HepG2 (cell line): ENCODE results near the gene CCR5AS.

Experiments used
- ATAC-seq: fragments of 200-7000 bp; cut with Tn5 transposase; 3 replicates; pipeline ENCODE4 v1.9.1; 2020; ENCODE audit warnings: mild to moderate bottlenecking, moderate library complexity
- BruUV-seq: library from RNA; stranded (reverse); fragments of 400-500 nt; replicated peaks from 2 replicates; lab custom pipeline; 2021; lab: Mats Ljungman, UMichigan
- CTCF ChIA-PET: fragments of 300-600 bp; formaldehyde crosslinking; extraction: SDS; loops from one replicate; lab custom pipeline; 2021; ENCODE audit warnings: low total read pairs, inconsistent platforms, low intra/inter-chr PET ratio; lab: Yijun Ruan, JAX
- POLR2A ChIA-PET: fragments of 350-600 bp; sonication (Branson Sonifier 250); formaldehyde crosslinking; loops from one replicate; lab custom pipeline; 2020; ENCODE audit warnings: antibody characterized with exemption, inconsistent platforms; lab: Yijun Ruan, JAX
- DNase-seq: peaks from one replicate; pipeline ENCODE4 v3.0.0-alpha.2; 2015; ENCODE audit warnings: low spot score
- FAIRE-seq: peaks from 3 replicates; lab custom pipeline; 2011; peaks lifted over from hg19 to GRCh38; lab: Jason Lieb, UNC
- H2AFZ ChIP-seq: one replicate; pipeline ENCODE4 v1.6.1; 2011; ENCODE audit warnings: low read length, inconsistent platforms
- H3K27ac ChIP-seq: fragments of 300-600 bp; 3 replicates; pipeline ENCODE4 v1.8.0; 2011; ENCODE audit warnings: mixed run types, mild to moderate bottlenecking, mixed read lengths, low read length, inconsistent platforms; ENCODE audit not compliant: insufficient read depth; ENCODE audit errors: extremely low read length
- H3K27me3 ChIP-seq, 2 experiments: fragments of 200-600 bp in 1 of 2; 2 replicates in 1 of 2; 3 replicates in 1 of 2; pipeline versions ENCODE4 v1.6.0 to v1.8.0; 2011; ENCODE audit warnings: low read length in 2 of 2, mild to moderate bottlenecking in 2 of 2, moderate library complexity in 2 of 2, inconsistent platforms in 1 of 2; ENCODE audit not compliant: insufficient read depth in 2 of 2, control insufficient read depth in 1 of 2
- H3K36me3 ChIP-seq, 2 experiments: fragments of 200-600 bp in 1 of 2; replicated peaks in 1 of 2; 2 replicates in 1 of 2; 3 replicates in 1 of 2; pipeline versions ENCODE4 v1.5.1 to v1.8.0; 2011; ENCODE audit warnings: low read length in 2 of 2, inconsistent platforms in 1 of 2; ENCODE audit not compliant: insufficient read depth in 2 of 2, control insufficient read depth in 1 of 2
- H3K4me1 ChIP-seq: 2 replicates; pipeline ENCODE4 v1.5.1; 2012; ENCODE audit warnings: low read length, inconsistent platforms; ENCODE audit not compliant: insufficient read depth
- H3K4me2 ChIP-seq: 2 replicates; pipeline ENCODE4 v1.6.0; 2011; ENCODE audit warnings: low read depth, low read length, inconsistent platforms
- H3K4me3 ChIP-seq, 3 experiments: fragments of 200-600 bp in 1 of 3; sonication (generic), shearing (Covaris generic) in 1 of 3; replicated peaks in 1 of 3; 2 replicates each; pipeline ENCODE4 v1.5.1; 2011 to 2016; ENCODE audit warnings: low read length in 3 of 3, inconsistent platforms in 2 of 3, low read depth in 2 of 3, mild to moderate bottlenecking in 2 of 3, control low read depth in 1 of 3, mixed read lengths in 1 of 3; ENCODE audit not compliant: insufficient read depth in 1 of 3
- H3K79me2 ChIP-seq: one replicate; pipeline ENCODE4 v1.6.1; 2011; ENCODE audit warnings: low read length, inconsistent platforms; ENCODE audit not compliant: insufficient read depth
- H3K9ac ChIP-seq: 2 replicates; pipeline ENCODE4 v1.6.0; 2011; ENCODE audit warnings: mild to moderate bottlenecking, low read depth, low read length, inconsistent platforms; ENCODE audit not compliant: insufficient read depth
- H3K9me3 ChIP-seq: 2 replicates; pipeline ENCODE4 v1.5.1; 2012; ENCODE audit warnings: mild to moderate bottlenecking, low read length
- H4K20me1 ChIP-seq: 2 replicates; pipeline ENCODE4 v1.6.0; 2011; ENCODE audit warnings: inconsistent platforms, mild to moderate bottlenecking, low read length, moderate library complexity; ENCODE audit not compliant: insufficient read depth
- CEBPG ChIP-seq: IDR thresholded peaks from 2 replicates; pipeline ENCODE4 v1.6.1; 2016
- GLMP ChIP-seq: sonication (generic); formaldehyde crosslinking; IDR thresholded peaks from 2 replicates; pipeline ENCODE4 v1.9.0; 2021; ENCODE audit warnings: missing genetic modification reagents, mild to moderate bottlenecking, borderline replicate concordance
- PAXIP1 ChIP-seq: sonication (generic); formaldehyde crosslinking; conservative IDR thresholded peaks from 2 replicates; pipeline ENCODE4 v1.4.0; 2020; ENCODE audit warnings: mild to moderate bottlenecking, missing genetic modification reagents, moderate library complexity
- U2AF1 ChIP-seq: fragments of 200-400 bp; formaldehyde crosslinking; optimal IDR thresholded peaks from 2 replicates; pipeline ENCODE3; 2017; ENCODE audit warnings: mild to moderate bottlenecking, low read depth, low read length
- ZBTB3 ChIP-seq: sonication (generic); formaldehyde crosslinking; IDR thresholded peaks from 2 replicates; pipeline ENCODE4 v1.4.0; 2020; ENCODE audit warnings: low read depth, mild to moderate bottlenecking, moderate library complexity, missing genetic modification reagents, borderline replicate concordance
- ZNF547 ChIP-seq: sonication (generic); formaldehyde crosslinking; IDR thresholded peaks from 2 replicates; pipeline ENCODE4 v1.5.1; 2020; ENCODE audit warnings: mild to moderate bottlenecking, missing genetic modification reagents
- ZNF558 ChIP-seq: sonication (generic); formaldehyde crosslinking; IDR thresholded peaks from 2 replicates; pipeline ENCODE4 v1.9.0; 2022; ENCODE audit warnings: mild to moderate bottlenecking, missing genetic modification reagents, borderline replicate concordance
- ZNF660 ChIP-seq: sonication (generic); formaldehyde crosslinking; IDR thresholded peaks from 2 replicates; pipeline ENCODE4 v1.5.1; 2020; ENCODE audit warnings: mild to moderate bottlenecking, low read depth, missing genetic modification reagents, borderline replicate concordance
- in situ Hi-C: cut with HindIII; loops from 2 replicates; pipeline ENCODE4 v1.10.0; 2017; ENCODE audit warnings: low pct_unique_long_range_greater_than_20kb; ENCODE audit not compliant: extremely low pct_ligation_motif_present
- intact Hi-C: fragments of 100-400 bp; cut with micrococcal nuclease; formaldehyde crosslinking; loops from one replicate; pipeline ENCODE4 v1.10.0; 2022; ENCODE audit not compliant: unreplicated experiment

CCR5AS gene

GRCh38 chr3:46338840-46339239 lies 68.0 kb downstream of the CCR5AS start (continued):
- TF ChIP-seq GLMP (no peak), U2AF1 (no peak)
- TF ChIP-seq, all 625 proteins: peak for 0

DNA sequence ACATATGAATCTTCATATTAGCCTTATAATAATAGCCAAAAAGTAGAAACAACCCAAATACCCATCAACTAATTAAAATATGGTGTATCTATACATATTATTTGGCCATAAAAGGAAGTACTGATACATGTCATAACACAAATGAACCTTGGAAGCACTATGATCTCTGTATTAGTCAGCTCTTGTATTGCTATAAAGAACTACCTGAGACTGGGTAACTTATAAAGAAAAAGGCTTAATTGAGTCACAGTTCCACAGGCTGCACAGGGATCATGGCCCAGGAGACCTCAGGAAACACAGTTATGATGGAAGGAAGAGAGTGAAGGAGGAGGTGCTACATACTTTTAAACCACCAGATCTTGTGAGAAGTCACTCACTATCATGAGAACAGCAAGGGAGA lies 69.0 kb downstream of the CCR5AS start:
- FAIRE-seq (no peak), DNase-seq (no peak), ATAC-seq (no peak)
- in situ Hi-C loops (no loop called here), intact Hi-C loops (no loop called here)
- no peak overlapping the region for H3K27ac ChIP-seq
- H4K20me1 ChIP-seq: no peaks in the 10 kb centered on the region
- no TSS peak for BruUV-seq
- H3K4me1 ChIP-seq: no peaks in the 10 kb centered on the region
- no peaks in the 10 kb centered on the region for H3K36me3 ChIP-seq
- peaks cover 29% of the 10 kb centered on the region for H3K9me3 ChIP-seq
- H3K9ac ChIP-seq: no peak overlapping the region
- ChIA-PET CTCF (no interaction called here), POLR2A (no interaction called here)
- H3K4me3 ChIP-seq: no peak overlapping the region
- no peaks in the 10 kb centered on the region for H3K79me2 ChIP-seq
- no peak overlapping the region for H2AFZ ChIP-seq
- TF ChIP-seq PAXIP1: no peak
- TF ChIP-seq ZBTB3 (CRISPR knock-in tag): no peak
- TF ChIP-seq CEBPG (CRISPR knock-in tag): no peak
- TF ChIP-seq ZNF660 (CRISPR knock-in tag): no peak
- TF ChIP-seq ZNF547 (CRISPR knock-in tag): no peak
- no peak for TF ChIP-seq ZNF558 (CRISPR knock-in tag)
- no peaks in the 10 kb centered on the region for H3K27me3 ChIP-seq
- H3K4me2 ChIP-seq: no peak overlapping the region
